HG03457 (cell line): ENCODE measurements around the gene ADORA2A.

Source experiments
- ATAC-seq: cut with Tn5 transposase; IDR thresholded peaks from one replicate; pipeline ENCODE4 v1.9.1; 2021; ENCODE audit warnings: moderate number of reproducible peaks; ENCODE audit not compliant: unreplicated experiment

ADORA2A gene

GRCh38 chr22:24417200-24417599 lies 10.2 kb upstream of the ADORA2A start:
- no peak for ATAC-seq

- no peak for ATAC-seq
These were observed 9.3 kb upstream of the ADORA2A start for GRCh38 chr22:24417901-24418641.

GRCh38 chr22:24418786-24419474 lies 8.5 kb upstream of the ADORA2A start:
- no peak for ATAC-seq

- ATAC-seq, result no peak
These were observed 7.9 kb upstream of the ADORA2A start for GRCh38 chr22:24419475-24419850.

GRCh38 chr22:24420072-24420976 lies 7.1 kb upstream of the ADORA2A start:
- ATAC-seq, result no peak

GRCh38 chr22:24420977-24421343 lies 6.4 kb upstream of the ADORA2A start:
- no peak for ATAC-seq

- ATAC-seq, result no peak
These were observed 5.9 kb upstream of the ADORA2A start for GRCh38 chr22:24421428-24421931.

- no peak for ATAC-seq
These were observed 5.2 kb upstream of the ADORA2A start for GRCh38 chr22:24422102-24422665.

GRCh38 chr22:24423519-24424000 lies 3.8 kb upstream of the ADORA2A start:
- ATAC-seq, result no peak

GRCh38 chr22:24424001-24424900 lies 3.1 kb upstream of the ADORA2A start:
- no peak for ATAC-seq

- no peak for ATAC-seq
These were observed 2.3 kb upstream of the ADORA2A start for GRCh38 chr22:24424901-24425775.

GRCh38 chr22:24426436-24426835 lies 963 bp upstream of the ADORA2A start:
- ATAC-seq, result no peak

- no peak for ATAC-seq
These were observed 424 bp upstream of the ADORA2A start for GRCh38 chr22:24426851-24427499.

GRCh38 chr22:24428751-24429410 lies 1.5 kb downstream of the ADORA2A start:
- ATAC-seq, result no peak

GRCh38 chr22:24429411-24430365 lies 2.3 kb downstream of the ADORA2A start:
- ATAC-seq, result no peak

- ATAC-seq, result no peak
These were observed 3.3 kb downstream of the ADORA2A start for GRCh38 chr22:24430431-24431308.
